HFF-Myc (cell line): ENCODE data around the gene PRKAG2.

ENCODE experiments used
- DNase-seq: peaks from one replicate; pipeline ENCODE4 v3.0.0-alpha.2; 2011; ENCODE audit warnings: low read depth; ENCODE audit errors: extremely low read depth
- H3K4me3 ChIP-seq: replicated peaks from 2 replicates; pipeline ENCODE4 v1.5.1; 2011; ENCODE audit warnings: low read depth, mild to moderate bottlenecking, control low read depth, low read length
- TF ChIP-seq, protein P1 (sequence below): IDR thresholded peaks from 2 replicates; pipeline ENCODE4 v1.5.1; 2012; ENCODE audit warnings: mild to moderate bottlenecking, low read depth, low read length, control low read depth; ENCODE audit errors: missing control alignments

PRKAG2 gene

DNA sequence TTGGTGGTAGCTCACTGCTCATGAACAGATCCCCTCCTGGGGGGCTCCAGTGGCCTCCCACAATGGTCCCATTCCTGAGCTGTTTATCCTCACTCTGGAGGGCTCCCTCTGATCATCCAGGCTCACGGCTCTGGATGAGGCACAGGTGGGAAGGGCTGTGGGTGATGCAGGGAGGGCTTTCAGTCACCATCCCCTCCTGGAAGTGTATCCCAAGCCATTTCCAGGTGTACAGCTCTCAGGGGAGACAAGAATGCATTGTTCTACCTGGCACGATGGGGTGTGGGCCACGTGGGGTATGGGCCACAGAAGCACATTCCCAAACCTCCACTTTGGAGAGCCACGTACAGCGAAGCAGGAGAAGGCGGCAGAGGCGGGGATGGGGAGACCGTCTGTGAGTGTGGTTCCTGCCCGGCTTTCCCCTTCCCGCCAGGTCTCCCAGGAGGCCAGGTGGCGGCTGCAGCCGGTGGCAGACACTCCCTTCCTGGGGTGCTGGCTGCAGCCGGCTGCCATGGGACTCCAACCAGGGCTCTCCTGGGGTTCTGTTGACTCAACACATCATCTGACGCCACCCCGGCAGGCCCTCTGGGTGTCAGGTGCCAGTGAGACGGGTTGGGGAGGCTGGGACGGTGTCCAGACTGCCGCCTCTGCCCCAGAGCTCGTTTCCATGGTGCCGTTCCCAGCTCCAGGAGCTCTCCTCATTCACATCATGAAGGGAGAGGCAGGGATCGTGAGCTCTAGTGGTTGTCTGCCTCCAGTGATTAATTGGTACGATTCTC is 187.5 kb downstream of the PRKAG2 start:
- TF ChIP-seq, protein P1, sequence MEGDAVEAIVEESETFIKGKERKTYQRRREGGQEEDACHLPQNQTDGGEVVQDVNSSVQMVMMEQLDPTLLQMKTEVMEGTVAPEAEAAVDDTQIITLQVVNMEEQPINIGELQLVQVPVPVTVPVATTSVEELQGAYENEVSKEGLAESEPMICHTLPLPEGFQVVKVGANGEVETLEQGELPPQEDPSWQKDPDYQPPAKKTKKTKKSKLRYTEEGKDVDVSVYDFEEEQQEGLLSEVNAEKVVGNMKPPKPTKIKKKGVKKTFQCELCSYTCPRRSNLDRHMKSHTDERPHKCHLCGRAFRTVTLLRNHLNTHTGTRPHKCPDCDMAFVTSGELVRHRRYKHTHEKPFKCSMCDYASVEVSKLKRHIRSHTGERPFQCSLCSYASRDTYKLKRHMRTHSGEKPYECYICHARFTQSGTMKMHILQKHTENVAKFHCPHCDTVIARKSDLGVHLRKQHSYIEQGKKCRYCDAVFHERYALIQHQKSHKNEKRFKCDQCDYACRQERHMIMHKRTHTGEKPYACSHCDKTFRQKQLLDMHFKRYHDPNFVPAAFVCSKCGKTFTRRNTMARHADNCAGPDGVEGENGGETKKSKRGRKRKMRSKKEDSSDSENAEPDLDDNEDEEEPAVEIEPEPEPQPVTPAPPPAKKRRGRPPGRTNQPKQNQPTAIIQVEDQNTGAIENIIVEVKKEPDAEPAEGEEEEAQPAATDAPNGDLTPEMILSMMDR = no peak
- DNase-seq = no peak
- H3K4me3 ChIP-seq = no peak overlapping the region

DNA sequence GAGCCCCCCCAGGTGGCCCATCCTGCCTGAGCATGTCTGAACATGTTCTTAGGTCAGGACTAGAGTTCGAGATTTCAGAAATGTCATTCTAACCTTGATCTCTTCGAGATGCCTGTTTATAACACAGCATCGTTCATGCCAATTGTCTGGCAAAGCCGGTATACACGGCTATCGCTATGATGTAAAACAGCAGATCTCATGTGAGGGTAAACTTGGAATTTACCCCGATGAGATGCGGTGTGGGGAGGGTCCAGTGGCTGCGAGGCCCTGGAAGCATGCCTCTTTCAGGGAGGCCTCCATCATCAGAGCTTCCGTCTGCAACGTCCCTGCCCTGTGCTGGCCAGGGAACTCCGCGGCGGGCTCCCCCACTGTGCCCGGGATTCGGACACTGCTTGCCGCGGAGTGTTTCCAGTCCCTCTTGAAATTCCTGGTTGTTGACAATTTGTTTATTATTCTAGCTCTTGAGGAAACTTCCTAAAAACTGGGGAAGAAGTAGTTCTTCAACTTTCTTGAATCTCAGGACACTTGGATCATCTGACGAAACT is 188.6 kb downstream of the PRKAG2 start:
- no peak for DNase-seq
- TF ChIP-seq, protein P1 = no peak
- H3K4me3 ChIP-seq = no peak overlapping the region

DNA sequence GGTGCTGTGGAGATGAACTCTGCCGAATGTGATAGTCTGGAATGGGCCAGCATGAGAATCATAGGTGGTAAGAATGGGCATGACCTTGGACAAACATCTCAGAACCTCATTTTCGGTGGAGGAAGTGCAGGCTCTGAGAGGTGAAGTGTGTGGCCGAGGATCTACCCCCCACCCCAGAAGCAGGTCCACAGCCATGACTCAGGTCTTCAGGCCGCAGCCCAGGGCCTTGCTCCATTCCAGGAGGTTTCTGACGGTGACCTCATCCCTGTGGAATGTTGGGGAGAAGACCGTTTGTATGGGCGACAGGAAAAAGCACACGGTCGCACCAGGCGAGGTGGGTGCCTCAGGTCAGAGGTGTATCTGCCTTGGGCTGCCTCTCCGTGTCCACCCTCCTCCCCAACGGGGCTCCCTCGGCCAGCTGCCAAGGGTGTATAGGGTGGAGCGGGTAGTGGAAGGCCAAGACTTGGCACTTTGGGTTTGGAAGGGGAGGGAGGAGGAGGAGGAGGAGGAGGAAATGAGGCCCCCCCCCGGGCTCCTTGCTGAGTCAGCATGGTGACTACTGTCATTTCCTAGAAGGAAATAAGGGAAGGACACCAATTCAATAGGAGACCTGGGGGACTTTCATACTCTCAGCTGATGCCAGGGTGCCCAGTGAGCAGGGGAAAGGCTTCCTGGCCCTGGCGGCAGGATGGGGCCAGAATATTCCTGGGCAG is 189.2 kb downstream of the PRKAG2 start:
- H3K4me3 ChIP-seq = no peak overlapping the region
- peak; percentile 92 for DNase-seq

DNA sequence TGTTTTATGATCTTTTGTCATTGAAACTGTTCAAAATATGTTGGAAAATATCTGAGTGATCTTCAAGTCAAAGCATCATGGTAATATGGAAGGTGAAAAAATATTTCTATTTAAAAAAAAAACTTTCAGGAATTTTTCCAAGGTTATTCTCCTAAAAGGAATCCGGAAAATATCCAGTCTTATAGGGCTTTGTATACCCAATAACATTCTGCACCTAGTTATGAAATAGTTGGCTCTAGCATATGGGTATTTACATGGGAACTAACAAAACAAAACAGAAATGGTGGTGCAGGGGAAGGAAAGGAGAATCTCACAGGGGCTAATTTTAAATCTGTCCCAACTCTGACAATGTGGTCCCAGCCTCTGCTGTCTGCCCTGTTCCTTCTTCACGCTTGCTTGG is 190.1 kb downstream of the PRKAG2 start:
- DNase-seq = no peak
- H3K4me3 ChIP-seq = no peak overlapping the region
- TF ChIP-seq, protein P1 = no peak

More for the DNA sequence above, 189.2 kb downstream of the PRKAG2 start:
- TF ChIP-seq, protein P1 = no peak

DNA sequence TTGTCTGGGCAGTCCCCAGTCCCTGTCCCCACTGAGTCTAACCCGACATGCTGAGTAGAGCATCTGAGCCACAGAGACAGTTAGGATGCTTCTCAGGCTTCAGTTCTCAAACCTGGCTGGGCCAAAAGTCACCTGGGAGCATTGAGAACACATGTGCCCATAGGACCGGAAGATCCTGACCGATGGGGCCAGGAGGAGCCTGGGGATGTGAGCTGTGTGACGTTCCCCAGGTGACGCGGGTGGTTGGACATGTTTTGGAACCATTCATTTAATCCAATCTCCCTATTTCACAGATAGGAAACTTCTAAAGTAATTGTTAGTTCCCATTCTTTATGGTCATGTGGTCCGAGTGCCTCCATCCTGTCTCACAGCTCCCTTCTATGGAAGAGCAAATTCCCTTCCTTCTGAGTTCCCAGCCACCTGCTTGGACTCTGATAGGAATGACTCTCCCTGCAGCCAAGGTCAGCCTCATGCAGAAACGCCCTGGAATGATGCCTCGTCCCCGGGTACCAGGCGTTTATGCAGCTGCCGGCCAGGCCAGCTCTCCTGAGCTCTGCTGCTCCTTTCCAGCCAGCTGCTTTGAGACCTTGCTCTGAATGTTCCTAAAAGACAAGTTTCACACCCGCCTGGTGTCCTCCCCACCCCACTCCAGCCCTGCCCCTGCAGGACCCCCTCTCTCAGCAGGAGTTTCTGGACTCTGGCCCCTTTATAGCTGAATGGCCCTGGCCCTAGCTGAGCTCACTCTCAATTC is 190.7 kb downstream of the PRKAG2 start:
- no peak overlapping the region for H3K4me3 ChIP-seq
- DNase-seq = no peak
- TF ChIP-seq, protein P1 = no peak

DNA sequence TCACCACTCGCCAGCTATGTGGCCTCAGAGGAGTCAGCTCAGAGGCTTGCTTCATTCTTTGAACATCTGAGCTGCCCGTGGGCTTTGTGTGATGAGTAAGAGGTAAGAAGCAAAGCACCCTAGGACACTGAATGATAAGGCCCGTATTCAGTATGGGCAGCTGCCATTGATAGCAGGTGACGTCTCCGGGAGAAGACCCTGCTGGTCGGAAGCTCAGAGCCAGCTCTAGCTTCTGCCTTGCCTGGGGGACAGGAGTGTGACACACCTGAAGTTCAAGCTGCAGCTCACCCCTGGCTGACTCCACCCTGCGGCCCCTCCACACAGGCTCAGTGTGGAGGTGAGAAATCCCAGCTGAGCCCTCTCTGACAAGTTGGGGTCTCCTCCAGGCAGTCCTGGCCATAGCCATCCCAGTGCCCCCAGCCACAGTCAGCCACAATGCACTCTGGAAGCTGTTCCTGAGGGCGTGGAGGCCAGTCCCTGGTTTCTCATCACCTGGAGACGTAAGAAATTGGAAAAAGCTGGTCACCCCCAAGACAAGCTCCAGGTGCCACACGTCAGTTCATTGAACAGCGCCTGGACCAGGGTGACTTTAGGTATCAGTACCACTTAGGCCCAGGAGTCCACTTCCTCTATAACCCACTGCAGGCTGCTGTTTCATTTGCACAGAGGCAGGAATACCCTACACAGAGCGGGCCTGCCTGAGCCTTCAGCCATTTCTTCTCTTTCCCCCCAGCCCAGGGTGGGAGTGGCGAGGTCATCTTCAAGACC is 192.3 kb downstream of the PRKAG2 start:
- H3K4me3 ChIP-seq = no peak overlapping the region
- DNase-seq = no peak
- TF ChIP-seq, protein P1 = no peak
